ENCODE results near the gene CHMP1A.

CHMP1A gene

GRCh38 chr16:89697161-89697615 is 39.7 kb upstream of the CHMP1A start:
- no peak for TF ChIP-seq REST (IDR thresholded peaks at IDR 0.05; ENCODE audit: insufficient read depth in 1 of 2, low read depth in 2 of 2, low read length in 2 of 2)
- TF ChIP-seq TAF1 (IDR thresholded peaks at IDR 0.05; ENCODE audit: borderline replicate concordance, insufficient read depth, low read length) = no peak
- TF ChIP-seq SIN3A (IDR thresholded peaks at IDR 0.05; ENCODE audit: borderline replicate concordance, insufficient read depth, low read length) = no peak
- TF ChIP-seq FOXP2 (optimal IDR thresholded peaks at IDR 0.05; ENCODE audit: borderline replicate concordance, extremely low read depth, extremely low read length, insufficient read depth) = no peak
- TF ChIP-seq POLR2AphosphoS5 (IDR thresholded peaks at IDR 0.05; ENCODE audit: low read depth, low read length) = no peak

GRCh38 chr16:89696670-89697128 is 39.2 kb upstream of the CHMP1A start:
- TF ChIP-seq FOXP2 (optimal IDR thresholded peaks at IDR 0.05; ENCODE audit: borderline replicate concordance, extremely low read depth, extremely low read length, insufficient read depth) (no peak), TAF1 (IDR thresholded peaks at IDR 0.05; ENCODE audit: borderline replicate concordance, insufficient read depth, low read length) (no peak), SIN3A (IDR thresholded peaks at IDR 0.05; ENCODE audit: borderline replicate concordance, insufficient read depth, low read length) (no peak), POLR2AphosphoS5 (IDR thresholded peaks at IDR 0.05; ENCODE audit: low read depth, low read length) (no peak; the same call in 1 of the 2 replicates), REST (IDR thresholded peaks at IDR 0.05; ENCODE audit: insufficient read depth in 1 of 2, low read depth in 2 of 2, low read length in 2 of 2) (no peak)

- TF ChIP-seq POLR2AphosphoS5 (IDR thresholded peaks at IDR 0.05; ENCODE audit: low read depth, low read length) (peak; percentile 47), SIN3A (IDR thresholded peaks at IDR 0.05; ENCODE audit: borderline replicate concordance, insufficient read depth, low read length) (no peak)
These were observed 38.6 kb upstream of the CHMP1A start for GRCh38 chr16:89695875-89696669.

GRCh38 chr16:89695086-89695874 is 37.8 kb upstream of the CHMP1A start:
- TF ChIP-seq SIN3A (IDR thresholded peaks at IDR 0.05; ENCODE audit: borderline replicate concordance, insufficient read depth, low read length) (0 out of 2 replicates have a peak, but pooled peaks have one; percentile 6), TAF1 (IDR thresholded peaks at IDR 0.05; ENCODE audit: borderline replicate concordance, insufficient read depth, low read length) (no peak)

- TF ChIP-seq SIN3A (IDR thresholded peaks at IDR 0.05; ENCODE audit: borderline replicate concordance, insufficient read depth, low read length) (peak; percentile 38; the same call in 1 of the 2 replicates), POLR2AphosphoS5 (IDR thresholded peaks at IDR 0.05; ENCODE audit: low read depth, low read length) (peak; percentile 38; the same call in 1 of the 2 replicates), TAF1 (IDR thresholded peaks at IDR 0.05; ENCODE audit: borderline replicate concordance, insufficient read depth, low read length) (peak; percentile 39; the same call in 1 of the 2 replicates)
These were observed 37.2 kb upstream of the CHMP1A start for GRCh38 chr16:89694784-89695085.

GRCh38 chr16:89693931-89694783 is 36.6 kb upstream of the CHMP1A start:
- no peak for TF ChIP-seq TAF1 (IDR thresholded peaks at IDR 0.05; ENCODE audit: borderline replicate concordance, insufficient read depth, low read length)
- no peak for TF ChIP-seq FOXP2 (optimal IDR thresholded peaks at IDR 0.05; ENCODE audit: borderline replicate concordance, extremely low read depth, extremely low read length, insufficient read depth)
- TF ChIP-seq SIN3A (IDR thresholded peaks at IDR 0.05; ENCODE audit: borderline replicate concordance, insufficient read depth, low read length) = no peak
- TF ChIP-seq REST (IDR thresholded peaks at IDR 0.05; ENCODE audit: insufficient read depth in 1 of 2, low read depth in 2 of 2, low read length in 2 of 2) = no peak
- no peak for TF ChIP-seq POLR2AphosphoS5 (IDR thresholded peaks at IDR 0.05; ENCODE audit: low read depth, low read length)

All from PFSK-1 (cell line).